ENCODE data around the gene C2orf81.
"Not testable (repeated sequence)": the region's sequence is repeated elsewhere in the genome, so short reads cannot be mapped to it uniquely, and the experiment has no call there.

Gene C2orf81

GRCh38 chr2:74421221-74421870 lies at the start of gene C2orf81, which contains the start of gene WDR54:
TSS of gene C2orf81 (minus strand) at chr2:74421619. CDS start at chr2:74421560, 59 bp downstream.
TSS of gene WDR54 (plus strand) at chr2:74421730. CDS start at chr2:74422154, 424 bp downstream.
- peak within 1 kb of the TSS; percentile 69 for H3K4me3 ChIP-seq (ENCODE audit: low read length)
- no peak for TF ChIP-seq ZNF274 (IDR thresholded peaks at IDR 0.05; ENCODE audit: low read depth, low read length)

DNA sequence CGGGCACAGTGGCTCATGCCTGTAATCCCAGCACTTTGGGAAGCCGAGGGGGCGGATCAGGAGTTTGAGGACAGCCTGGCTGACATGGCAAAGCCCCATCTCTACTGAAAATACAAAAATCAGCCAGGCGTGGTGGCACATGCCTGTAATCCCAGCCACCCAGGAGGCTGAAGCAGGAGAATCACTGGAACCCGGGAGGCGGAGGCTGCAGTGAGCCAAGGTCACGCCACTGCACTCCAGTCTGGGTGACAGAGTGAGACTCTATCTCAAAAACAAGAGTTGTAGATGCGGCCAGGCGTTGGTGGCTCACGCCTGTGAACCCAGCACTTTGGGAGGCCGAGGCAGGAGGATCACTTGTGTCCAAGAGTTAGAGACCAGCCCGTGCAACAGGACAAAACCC lies 49.3 kb upstream of the C2orf81 start:
- H3K4me3 ChIP-seq (ENCODE audit: low read length), result not testable (repeated sequence)

GRCh38 chr2:74464406-74464805 lies 43.0 kb upstream of the C2orf81 start:
- no peak for TF ChIP-seq ZNF274 (IDR thresholded peaks at IDR 0.05; ENCODE audit: low read depth, low read length)

GRCh38 chr2:74462786-74463105 lies 41.3 kb upstream of the C2orf81 start:
- TF ChIP-seq ZNF274 (IDR thresholded peaks at IDR 0.05; ENCODE audit: low read depth, low read length), result no peak
- H3K4me3 ChIP-seq (ENCODE audit: low read length), result no peak overlapping the region

More at GRCh38 chr2:74464406-74464805, 43.0 kb upstream of the C2orf81 start:
- peak overlapping the region; percentile 68 for H3K4me3 ChIP-seq (ENCODE audit: low read length)

- H3K4me3 ChIP-seq (ENCODE audit: low read length), result no peak overlapping the region
- TF ChIP-seq ZNF274 (IDR thresholded peaks at IDR 0.05; ENCODE audit: low read depth, low read length), result no peak
These were observed 40.8 kb upstream of the C2orf81 start for GRCh38 chr2:74462054-74462785.

GRCh38 chr2:74461187-74462053 lies 40.0 kb upstream of the C2orf81 start:
- H3K4me3 ChIP-seq (ENCODE audit: low read length), result no peak overlapping the region
- no peak for TF ChIP-seq ZNF274 (IDR thresholded peaks at IDR 0.05; ENCODE audit: low read depth, low read length)

DNA sequence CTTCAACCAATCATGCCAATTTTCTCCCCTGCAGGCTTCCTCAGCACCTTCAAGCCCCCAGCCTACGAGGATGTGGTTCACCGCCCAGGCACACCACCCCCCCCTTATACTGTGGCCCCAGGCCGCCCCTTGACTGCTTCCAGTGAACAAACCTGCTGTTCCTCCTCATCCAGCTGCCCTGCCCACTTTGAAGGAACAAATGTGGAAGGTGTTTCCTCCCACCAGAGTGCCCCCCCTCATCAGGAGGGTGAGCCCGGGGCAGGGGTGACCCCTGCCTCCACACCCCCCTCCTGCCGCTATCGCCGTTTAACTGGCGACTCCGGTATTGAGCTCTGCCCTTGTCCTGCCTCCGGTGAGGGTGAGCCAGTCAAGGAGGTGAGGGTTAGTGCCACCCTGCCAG lies 38.8 kb upstream of the C2orf81 start:
- H3K4me3 ChIP-seq (ENCODE audit: low read length), result not testable (repeated sequence)

DNA sequence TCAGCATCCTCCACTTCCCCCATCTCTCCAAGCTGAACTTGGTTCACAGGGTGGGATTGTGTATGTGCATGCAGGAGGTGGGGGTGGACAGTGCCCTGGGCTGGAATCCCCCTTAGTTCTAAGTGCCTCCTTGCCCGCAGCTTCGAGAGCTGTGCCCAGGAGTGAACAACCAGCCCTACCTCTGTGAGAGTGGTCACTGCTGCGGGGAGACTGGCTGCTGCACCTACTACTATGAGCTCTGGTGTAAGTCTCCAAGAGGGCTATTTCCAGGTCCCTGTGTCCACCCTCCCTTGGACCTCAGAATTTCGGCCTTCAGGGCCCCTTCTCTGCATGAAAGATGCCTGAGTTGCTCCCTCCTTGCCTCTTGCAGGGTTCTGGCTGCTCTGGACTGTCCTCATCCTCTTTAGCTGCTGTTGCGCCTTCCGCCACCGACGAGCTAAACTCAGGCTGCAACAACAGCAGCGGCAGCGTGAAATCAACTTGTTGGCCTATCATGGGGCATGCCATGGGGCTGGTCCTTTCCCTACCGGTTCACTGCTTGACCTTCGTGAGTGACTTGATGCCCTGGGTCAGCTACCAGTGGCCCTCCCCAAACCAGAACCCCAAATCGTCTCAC lies 38.2 kb upstream of the C2orf81 start:
- peak overlapping the region; percentile 81 for H3K4me3 ChIP-seq (ENCODE audit: low read length)

DNA sequence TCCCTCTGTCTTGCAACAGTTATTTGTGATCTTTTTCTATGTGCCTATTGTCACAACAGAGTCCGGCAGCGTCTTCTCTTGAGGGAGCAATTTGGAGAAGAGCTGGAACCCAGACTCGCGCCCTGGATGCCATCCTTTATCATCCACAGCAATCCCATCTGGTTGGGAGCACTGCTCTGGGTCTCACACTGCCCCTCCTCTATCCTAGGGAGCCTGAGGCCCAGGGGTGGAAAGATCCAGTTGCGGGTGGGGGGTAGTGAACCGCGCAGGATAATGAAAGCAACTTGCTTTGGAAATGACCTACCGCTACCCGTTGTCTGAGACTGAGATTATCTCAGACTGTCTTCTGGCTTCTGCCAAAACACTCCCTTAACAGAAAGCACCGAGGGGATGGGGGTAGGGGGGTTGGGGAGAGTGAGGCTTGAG lies 37.5 kb upstream of the C2orf81 start:
- peak overlapping the region; percentile 81 for H3K4me3 ChIP-seq (ENCODE audit: low read length)
- no peak for TF ChIP-seq ZNF274 (IDR thresholded peaks at IDR 0.05; ENCODE audit: low read depth, low read length)

GRCh38 chr2:74458132-74458937 lies 36.9 kb upstream of the C2orf81 start, which contains the start of gene WBP1:
TSS of gene WBP1 (plus strand) at chr2:74458438. CDS start at chr2:74458603, 165 bp downstream.
- H3K4me3 ChIP-seq (ENCODE audit: low read length), result peak within 1 kb of the TSS; percentile 81
- TF ChIP-seq ZNF274 (IDR thresholded peaks at IDR 0.05; ENCODE audit: low read depth, low read length), result no peak

GRCh38 chr2:74457549-74458131 lies 36.2 kb upstream of the C2orf81 start:
- TF ChIP-seq ZNF274 (IDR thresholded peaks at IDR 0.05; ENCODE audit: low read depth, low read length), result no peak
- peak overlapping the region; percentile 51; the same call in 1 of the 2 replicates for H3K4me3 ChIP-seq (ENCODE audit: low read length)

- no peak for TF ChIP-seq ZNF274 (IDR thresholded peaks at IDR 0.05; ENCODE audit: low read depth, low read length)
- peak overlapping the region; percentile 80 for H3K4me3 ChIP-seq (ENCODE audit: low read length)
These were observed 35.7 kb upstream of the C2orf81 start for GRCh38 chr2:74457129-74457548.
